Measurements from ENCODE around the gene UBXN2A. TPM values are rescaled to one million over a fixed set of nuclear protein-coding genes. Genes with fewer than 3 reads are reported as not detected.
A peak's percentile ranks its signal among the peaks of the same experiment; 100 is the strongest.

UBXN2A gene
- total RNA-seq (10 to 100 TPM; 14.4 to 14.6 TPM), polyA plus RNA-seq (10 to 100 TPM; 13.1 to 13.6 (median 13.6) TPM), total RNA-seq (19.0 to 55.7 (median 32.0) reads per million in 6 experiments)

DNA sequence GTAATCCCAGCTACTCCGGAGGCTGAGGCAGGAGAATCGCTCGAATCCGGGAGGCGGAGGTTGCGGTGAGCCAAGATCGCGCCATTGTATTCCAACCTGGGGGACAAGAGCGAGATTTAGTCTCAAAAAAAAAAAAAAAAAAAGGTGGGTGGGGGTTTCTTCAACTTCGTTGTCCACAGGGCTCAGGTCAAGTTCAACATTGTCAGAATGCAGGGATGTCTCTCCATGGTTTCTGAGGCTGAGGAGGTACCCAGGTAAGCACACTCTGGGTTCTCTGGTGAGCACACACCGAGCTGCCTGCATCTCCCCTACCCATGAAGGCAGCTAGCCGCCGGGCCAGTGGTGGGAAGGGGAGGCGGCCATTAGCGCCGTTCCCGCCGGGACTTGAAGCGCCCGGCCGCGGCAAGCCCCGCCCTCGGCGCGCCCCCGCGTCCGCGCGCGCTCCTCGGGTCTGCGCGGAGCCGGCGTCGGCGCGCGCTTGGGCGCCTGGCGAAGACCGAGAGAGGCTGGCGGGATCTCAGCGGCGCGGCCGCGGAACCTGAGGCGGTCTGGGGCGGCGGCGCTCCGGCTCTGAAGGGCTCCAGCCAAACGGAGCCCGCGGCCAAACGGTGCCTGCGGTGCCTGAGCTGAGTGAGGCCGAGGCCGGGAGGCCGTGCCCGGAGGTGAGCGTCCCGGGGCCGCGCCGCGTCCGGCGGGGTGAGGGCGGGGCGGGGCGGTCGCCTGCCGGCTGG is at the start of gene UBXN2A:
Gene UBXN2A, plus strand, starts transcription at position 477 of the 731 bp plus-strand sequence. CDS start 17,852 bp downstream, outside the sequence.
- Mint-ChIP-seq H3K9me3 (no peaks in the 10 kb centered on the region), H3K4me3 (peak within 1 kb of the TSS; percentile 79 to 97 (median 94)), H3K4me1 (peaks cover 19 to 39% (median 30%) of the 10 kb centered on the region in 4 donors), H3K27ac (peak within 1 kb of the TSS; percentile 73 to 95 (median 93)), H3K27me3 (peaks cover 0 to 6% (median 0%) of the 10 kb centered on the region in 5 donors), H3K36me3 (no peaks in the 10 kb centered on the region)
- POLR2A ChIA-PET = interaction anchor here (0.7 to 5.0 kb wide), 5 partner anchors 9 to 192 kb away, joined by 3 to 108 read pairs (median 4); partner anchors contain the start of genes ATAD2B, SF3B6 and WDCP
- ATAC-seq (peak; percentile 84), DNase-seq (peak; percentile 62 to 81 (median 77))

- H3K4me1 Mint-ChIP-seq = peaks cover 20 to 58% (median 49%) of the 10 kb centered on the region in 4 donors
- no peak overlapping the region for H3K27ac Mint-ChIP-seq
- H3K4me3 Mint-ChIP-seq = no peak overlapping the region
- no peak for ATAC-seq
- H3K27me3 Mint-ChIP-seq = no peaks in the 10 kb centered on the region
- H3K36me3 Mint-ChIP-seq = peaks cover 0 to 9% (median 0%) of the 10 kb centered on the region in 3 donors
- POLR2A ChIA-PET = interaction anchor here (1.7 kb wide), 1 partner anchor 27 kb away, joined by 5 read pairs; the partner anchor contains the start of gene ATAD2B
- no peak for DNase-seq
- no peaks in the 10 kb centered on the region for H3K9me3 Mint-ChIP-seq
Observed at GRCh38 chr2:23900133-23900532, 40.1 kb upstream of the UBXN2A start.

GRCh38 chr2:23900541-23901322 is 39.5 kb upstream of the UBXN2A start:
- DNase-seq = no peak
- Mint-ChIP-seq H3K27me3 (no peaks in the 10 kb centered on the region), H3K9me3 (no peaks in the 10 kb centered on the region), H3K4me3 (no peak overlapping the region), H3K4me1 (peaks cover 23 to 63% (median 53%) of the 10 kb centered on the region in 4 donors), H3K27ac (peak overlapping the region in 2 of 10 donors; percentile 20 to 38), H3K36me3 (peaks cover 0 to 9% (median 0%) of the 10 kb centered on the region in 3 donors)
- POLR2A ChIA-PET = interaction anchor here (1.7 kb wide), 1 partner anchor 26 kb away, joined by 5 read pairs; the partner anchor contains the start of gene ATAD2B
- ATAC-seq = no peak

DNA sequence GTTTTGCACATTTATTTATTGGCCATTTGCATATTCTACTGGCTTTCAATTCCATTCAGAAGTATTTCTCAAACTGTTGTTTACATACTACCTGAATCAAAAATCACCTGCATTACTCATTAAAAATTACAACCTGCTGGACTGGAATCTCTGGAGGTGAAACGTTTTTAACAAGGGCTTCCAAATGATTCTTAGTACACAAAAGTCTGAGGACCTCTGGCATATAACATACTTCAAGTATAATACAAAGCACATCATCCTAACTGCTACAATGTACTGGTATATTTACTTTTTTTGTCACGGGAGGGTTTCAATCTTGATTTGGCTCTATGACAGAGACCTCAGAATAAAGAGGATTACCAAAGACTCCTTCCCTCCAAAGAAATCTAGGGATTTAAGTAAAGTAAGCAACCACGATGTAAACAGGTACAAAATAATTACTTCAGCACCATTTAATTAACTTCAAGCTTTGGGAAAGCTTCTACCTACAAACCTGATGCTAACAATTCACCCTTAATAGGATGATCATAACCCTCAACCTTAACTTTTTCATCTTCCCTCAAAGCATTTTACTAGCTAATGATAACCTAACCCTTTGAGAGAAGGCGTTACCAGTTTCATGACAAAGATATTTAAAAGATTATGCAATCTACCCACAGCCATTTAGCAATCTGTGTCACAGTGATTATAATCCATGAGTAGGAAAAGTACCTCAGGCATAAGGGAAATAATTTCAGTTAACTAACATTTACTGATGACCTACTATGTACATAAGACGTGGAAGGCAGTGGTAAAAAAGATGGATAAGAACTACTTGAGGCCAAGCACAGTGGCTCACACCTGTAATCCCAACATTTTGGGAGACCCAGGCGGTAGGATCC is 38.1 kb upstream of the UBXN2A start:
- H3K36me3 Mint-ChIP-seq = peaks cover 0 to 9% (median 0%) of the 10 kb centered on the region in 3 donors
- peaks cover 24 to 61% (median 52%) of the 10 kb centered on the region in 4 donors for H3K4me1 Mint-ChIP-seq
- H3K9me3 Mint-ChIP-seq = no peaks in the 10 kb centered on the region
- no peak overlapping the region for H3K4me3 Mint-ChIP-seq
- no peak overlapping the region for H3K27ac Mint-ChIP-seq
- ATAC-seq = no peak
- H3K27me3 Mint-ChIP-seq = no peaks in the 10 kb centered on the region
- POLR2A ChIA-PET = no interaction called here
- DNase-seq = no peak

DNA sequence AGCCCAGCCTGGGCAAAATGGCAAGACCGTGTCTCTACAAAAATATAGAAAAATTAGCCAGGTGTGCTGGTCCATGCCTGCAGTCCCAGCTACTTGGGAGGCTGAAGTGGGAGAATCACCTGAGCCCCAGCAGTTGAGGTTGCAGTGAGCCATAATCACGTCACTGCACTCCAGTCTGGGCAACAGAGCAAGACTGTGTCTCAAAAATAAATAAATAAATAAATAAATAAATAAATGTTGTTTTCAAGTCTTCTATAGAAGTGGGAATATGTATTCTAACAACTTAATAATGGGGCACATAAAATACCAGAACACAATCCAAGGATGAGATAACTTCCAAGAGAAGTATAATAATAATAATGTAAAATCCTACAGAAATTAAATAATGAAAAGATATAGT is 37.2 kb upstream of the UBXN2A start:
- peaks cover 21 to 58% (median 46%) of the 10 kb centered on the region in 4 donors for H3K4me1 Mint-ChIP-seq
- H3K4me3 Mint-ChIP-seq = no peak overlapping the region
- peaks cover 0 to 9% (median 0%) of the 10 kb centered on the region in 3 donors for H3K36me3 Mint-ChIP-seq
- H3K9me3 Mint-ChIP-seq = no peaks in the 10 kb centered on the region
- no peak for DNase-seq
- no peak overlapping the region for H3K27ac Mint-ChIP-seq
- POLR2A ChIA-PET = interaction anchor here (0.6 kb wide), 1 partner anchor 11 kb away, joined by 5 read pairs; no protein-coding TSS in a partner anchor
- no peaks in the 10 kb centered on the region for H3K27me3 Mint-ChIP-seq
- ATAC-seq = no peak

- no peak for DNase-seq
- Mint-ChIP-seq H3K27me3 (no peaks in the 10 kb centered on the region), H3K9me3 (no peaks in the 10 kb centered on the region), H3K4me3 (peak overlapping the region in 2 of 10 donors; percentile 26 to 44), H3K27ac (peak overlapping the region in 3 of 10 donors; percentile 9 to 48 (median 26)), H3K36me3 (peaks cover 0 to 9% (median 0%) of the 10 kb centered on the region in 3 donors), H3K4me1 (peaks cover 17 to 53% (median 43%) of the 10 kb centered on the region in 4 donors)
- ATAC-seq = no peak
- POLR2A ChIA-PET = interaction anchor here (0.7 kb wide), 1 partner anchor 77 kb away, joined by 3 read pairs; no protein-coding TSS in a partner anchor
Observed at GRCh38 chr2:23904215-23904614, 36.0 kb upstream of the UBXN2A start.

GRCh38 chr2:23904692-23905091 is 35.6 kb upstream of the UBXN2A start:
- peaks cover 17 to 51% (median 46%) of the 10 kb centered on the region in 4 donors for H3K4me1 Mint-ChIP-seq
- no peaks in the 10 kb centered on the region for H3K27me3 Mint-ChIP-seq
- no peaks in the 10 kb centered on the region for H3K9me3 Mint-ChIP-seq
- H3K27ac Mint-ChIP-seq = peak overlapping the region in 1 of 10 donors; percentile 32
- no peak for DNase-seq
- no peak overlapping the region for H3K4me3 Mint-ChIP-seq
- H3K36me3 Mint-ChIP-seq = peaks cover 0 to 9% (median 0%) of the 10 kb centered on the region in 3 donors
- POLR2A ChIA-PET = no interaction called here
- ATAC-seq = no peak

- Mint-ChIP-seq H3K9me3 (no peaks in the 10 kb centered on the region), H3K36me3 (peaks cover 0 to 9% (median 0%) of the 10 kb centered on the region in 3 donors), H3K4me1 (peaks cover 17 to 52% (median 46%) of the 10 kb centered on the region in 4 donors), H3K4me3 (peak overlapping the region in 2 of 10 donors; percentile 41 to 56), H3K27ac (peak overlapping the region in 5 of 10 donors; percentile 13 to 76 (median 48)), H3K27me3 (no peaks in the 10 kb centered on the region)
- POLR2A ChIA-PET = interaction anchor here (0.6 kb wide), 1 partner anchor 68 kb away, joined by 4 read pairs; no protein-coding TSS in a partner anchor
- ATAC-seq (no peak), DNase-seq (no peak)
Observed at GRCh38 chr2:23905155-23905554, 35.1 kb upstream of the UBXN2A start.

GRCh38 chr2:23912054-23912453 is 28.2 kb upstream of the UBXN2A start:
- DNase-seq (no peak), ATAC-seq (no peak)
- Mint-ChIP-seq H3K36me3 (peaks cover 0 to 18% (median 2%) of the 10 kb centered on the region in 3 donors), H3K4me1 (peaks cover 18 to 48% (median 34%) of the 10 kb centered on the region in 4 donors), H3K27ac (peak overlapping the region in 1 of 10 donors; percentile 43), H3K4me3 (no peak overlapping the region), H3K27me3 (no peaks in the 10 kb centered on the region), H3K9me3 (no peaks in the 10 kb centered on the region)
- POLR2A ChIA-PET = no interaction called here

DNA sequence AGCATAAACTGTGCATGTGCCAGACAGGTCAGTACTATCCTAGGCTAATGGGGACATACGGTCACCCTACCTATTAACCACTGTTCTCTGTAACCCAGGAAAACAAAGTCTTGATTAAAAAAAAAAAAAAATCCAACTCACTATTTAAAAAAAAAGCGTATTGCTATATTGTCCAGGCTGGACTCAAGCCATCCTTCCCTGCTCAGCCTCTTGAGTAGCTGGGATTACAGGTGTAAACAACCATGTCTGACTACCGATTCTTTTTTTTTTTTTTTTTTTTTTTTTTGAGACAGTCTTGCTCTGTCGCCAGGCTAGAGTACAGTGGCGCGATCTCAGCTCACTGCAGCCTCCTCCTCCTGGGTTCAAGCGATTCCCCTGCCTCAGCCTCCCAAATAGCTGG is 24.9 kb upstream of the UBXN2A start:
- peaks cover 0 to 22% (median 2%) of the 10 kb centered on the region in 3 donors for H3K36me3 Mint-ChIP-seq
- H3K27me3 Mint-ChIP-seq = no peaks in the 10 kb centered on the region
- ATAC-seq = no peak
- no peak overlapping the region for H3K27ac Mint-ChIP-seq
- POLR2A ChIA-PET = interaction anchor here (1.1 kb wide), 1 partner anchor 46 kb away, joined by 8 read pairs; no protein-coding TSS in a partner anchor
- no peak for DNase-seq
- H3K4me3 Mint-ChIP-seq = no peak overlapping the region
- H3K9me3 Mint-ChIP-seq = no peaks in the 10 kb centered on the region
- peaks cover 25 to 68% (median 53%) of the 10 kb centered on the region in 4 donors for H3K4me1 Mint-ChIP-seq

DNA sequence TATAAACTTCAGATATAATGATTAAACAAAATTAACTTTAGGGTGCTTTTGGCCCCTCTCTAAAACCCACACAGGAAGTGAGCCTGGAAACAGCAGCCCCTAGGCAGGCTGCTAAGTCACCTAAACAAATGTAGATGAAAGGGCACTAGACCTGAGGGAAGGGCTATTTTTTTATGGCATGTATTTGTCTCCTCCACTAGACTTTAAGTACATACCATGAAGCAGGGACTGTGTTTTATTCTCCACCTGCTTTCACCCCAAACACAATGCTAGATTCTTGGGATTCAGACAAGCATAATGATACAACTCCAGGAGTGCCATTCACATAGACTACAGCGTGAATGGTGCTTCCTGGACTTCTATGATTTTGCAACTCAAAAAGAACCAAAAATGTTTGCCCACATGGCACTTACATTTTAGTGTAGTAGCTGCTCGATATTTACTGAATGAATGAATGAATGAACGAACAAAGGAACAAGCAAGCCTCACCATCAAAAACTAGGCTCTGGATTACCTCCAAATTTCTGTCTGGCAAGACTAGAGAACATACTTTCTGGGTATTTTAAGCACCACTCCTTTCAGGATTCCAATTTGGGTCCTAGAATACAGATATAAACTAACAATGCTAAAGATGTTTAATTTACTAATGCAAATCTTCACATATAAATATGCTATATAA is 23.4 kb upstream of the UBXN2A start:
- Mint-ChIP-seq H3K36me3 (peaks cover 0 to 10% (median under 1%) of the 10 kb centered on the region in 3 donors), H3K4me3 (peak overlapping the region in 9 of 10 donors; percentile 21 to 66 (median 59)), H3K9me3 (no peaks in the 10 kb centered on the region), H3K27ac (peak overlapping the region in 9 of 10 donors; percentile 28 to 82 (median 57)), H3K27me3 (no peaks in the 10 kb centered on the region), H3K4me1 (peaks cover 25 to 77% (median 63%) of the 10 kb centered on the region in 4 donors)
- POLR2A ChIA-PET = interaction anchor here (2.5 kb wide), 1 partner anchor 10 kb away, joined by 16 read pairs; the partner anchor contains the start of gene ATAD2B
- peak in 4 of 10 donors; percentile 6 to 32 (median 24) for DNase-seq
- peak; percentile 80 to 88 for ATAC-seq
